Left cardiac atrium (tissue), 4 donors: ENCODE measurements around the gene GRM3. TPM values are rescaled to one million over a fixed set of nuclear protein-coding genes. Genes with fewer than 3 reads are reported as not detected.

Experiments
- ATAC-seq, 2 donors: fragments of 200-7000 bp; cut with Tn5 transposase; one replicate each; pipeline ENCODE4 v1.9.1; 2020; ENCODE audit warnings: mild to moderate bottlenecking in 2 of 2, moderate library complexity in 2 of 2
- DNase-seq: peaks from one replicate; pipeline ENCODE4 v3.0.0-alpha.2; 2020
- intact Hi-C, 2 donors: fragments of 100-400 bp; cut with DNase I; formaldehyde crosslinking; loops; one replicate each; pipeline versions ENCODE4 v1.14.1 to v1.15.1; 2022 to 2023
- total RNA-seq, 2 donors: library from RNA; stranded (reverse); fragmentation: NEBNext Ultra II Directional; extraction: Animal tissue kit (Norgen Biotek cat#: 25700); gene quantifications; one replicate each; pipeline ENCODE4 v1.2.1, GENCODE V29; 2021
- donor health status: DM: no; HTN: yes; CAD: no.
- donor health status: DM: no; HTN: yes; CAD: no; lungs with severe emphysema.
- donor health status: DM: yes; HTN: yes; CAD: no.
- donor health status: Dilated cardiomyopathy.

The GRM3 gene
- total RNA-seq, 2 donors from 2014 or later: 0.18 TPM; not detected in 1

- intact Hi-C loops: no loop called here
- ATAC-seq (no peak), DNase-seq (no peak)
These were observed 129.6 kb downstream of the GRM3 start for GRCh38 chr7:86773309-86773708.

GRCh38 chr7:86775203-86775602, 131.5 kb downstream of the GRM3 start:
- no peak for ATAC-seq
- intact Hi-C loops: no loop called here
- no peak for DNase-seq

GRCh38 chr7:86776136-86776535, 132.4 kb downstream of the GRM3 start:
- DNase-seq (no peak), ATAC-seq (no peak)
- intact Hi-C loops: no loop called here

GRCh38 chr7:86778271-86778670, 134.6 kb downstream of the GRM3 start:
- DNase-seq (no peak), ATAC-seq (no peak)
- intact Hi-C loops: no loop called here

- DNase-seq (no peak), ATAC-seq (no peak)
- intact Hi-C loops: no loop called here
These were observed 141.1 kb downstream of the GRM3 start for GRCh38 chr7:86784765-86785164.

GRCh38 chr7:86785641-86786040, 141.9 kb downstream of the GRM3 start:
- DNase-seq: no peak
- intact Hi-C loops: no loop called here
- ATAC-seq: no peak

GRCh38 chr7:86786376-86786775, 142.7 kb downstream of the GRM3 start:
- ATAC-seq (no peak), DNase-seq (no peak)
- intact Hi-C loops: no loop called here

- ATAC-seq (no peak), DNase-seq (no peak)
- intact Hi-C loops: no loop called here
These were observed 145.2 kb downstream of the GRM3 start for GRCh38 chr7:86788948-86789347.

GRCh38 chr7:86790383-86790782, 146.7 kb downstream of the GRM3 start:
- no peak for ATAC-seq
- no peak for DNase-seq
- intact Hi-C loops: no loop called here

GRCh38 chr7:86792260-86792659, 148.6 kb downstream of the GRM3 start:
- intact Hi-C loops: no loop called here
- DNase-seq (no peak), ATAC-seq (no peak)

- ATAC-seq (no peak), DNase-seq (no peak)
- intact Hi-C loops: no loop called here
These were observed 149.4 kb downstream of the GRM3 start for GRCh38 chr7:86793136-86793535.

GRCh38 chr7:86814661-86815379, 171.1 kb downstream of the GRM3 start:
- DNase-seq: no peak
- intact Hi-C loops: loop anchor here (5.0 to 10.0 kb wide), 2 partner anchors 148 to 920 kb away; no protein-coding TSS in a partner anchor

GRCh38 chr7:86815556-86815955, 171.8 kb downstream of the GRM3 start:
- intact Hi-C loops: loop anchor here (5.0 to 10.0 kb wide), 2 partner anchors 148 to 921 kb away; no protein-coding TSS in a partner anchor
- DNase-seq (no peak), ATAC-seq (no peak)

More at GRCh38 chr7:86814661-86815379, 171.1 kb downstream of the GRM3 start:
- ATAC-seq: no peak

- ATAC-seq: no peak
These were observed 175.2 kb downstream of the GRM3 start for GRCh38 chr7:86818903-86819302.

GRCh38 chr7:86823769-86824168, 180.1 kb downstream of the GRM3 start:
- ATAC-seq: no peak
- intact Hi-C loops: no loop called here
- no peak for DNase-seq

More at GRCh38 chr7:86818903-86819302, 175.2 kb downstream of the GRM3 start:
- DNase-seq: no peak
- intact Hi-C loops: loop anchor here (5.0 to 10.0 kb wide), 2 partner anchors 152 to 924 kb away; no protein-coding TSS in a partner anchor

GRCh38 chr7:86825264-86825663, 181.6 kb downstream of the GRM3 start:
- ATAC-seq: no peak
- DNase-seq: no peak
- intact Hi-C loops: no loop called here

GRCh38 chr7:86826948-86827347, 183.2 kb downstream of the GRM3 start:
- intact Hi-C loops: no loop called here
- no peak for ATAC-seq
- no peak for DNase-seq

- no peak for ATAC-seq
- intact Hi-C loops: no loop called here
- no peak for DNase-seq
These were observed 189.7 kb downstream of the GRM3 start for GRCh38 chr7:86833360-86833759.

- intact Hi-C loops: no loop called here
- DNase-seq: no peak
- no peak for ATAC-seq
These were observed 193.5 kb downstream of the GRM3 start for GRCh38 chr7:86837235-86837634.

- no peak for DNase-seq
- intact Hi-C loops: no loop called here
- no peak for ATAC-seq
These were observed 200.9 kb downstream of the GRM3 start for GRCh38 chr7:86844608-86845007.

- intact Hi-C loops: no loop called here
- no peak for DNase-seq
- ATAC-seq: no peak
These were observed 202.9 kb downstream of the GRM3 start for GRCh38 chr7:86846494-86847190.
